Muscle layer of colon (tissue), 2 donors: ENCODE measurements around the gene TSPAN15.
A peak's percentile ranks its signal among the peaks of the same experiment; 100 is the strongest.

Experiments
- H3K27ac ChIP-seq: one replicate; pipeline ENCODE4 v1.7.0; 2013; ENCODE audit warnings: low read depth, mild to moderate bottlenecking, low read length, moderate library complexity
- H3K27me3 ChIP-seq, 2 donors: one replicate each; pipeline ENCODE4 v1.7.0; 2013; ENCODE audit warnings: low read length in 2 of 2, mild to moderate bottlenecking in 2 of 2; ENCODE audit not compliant: insufficient read depth in 2 of 2, control insufficient read depth in 1 of 2
- H3K36me3 ChIP-seq: one replicate; pipeline ENCODE4 v1.7.0; 2013; ENCODE audit warnings: mild to moderate bottlenecking, low read length; ENCODE audit not compliant: insufficient read depth
- H3K4me1 ChIP-seq: one replicate; pipeline ENCODE4 v1.7.0; 2013; ENCODE audit warnings: mild to moderate bottlenecking, low read length; ENCODE audit not compliant: insufficient read depth
- H3K4me3 ChIP-seq, 2 donors: one replicate each; pipeline ENCODE4 v1.7.0; 2013; ENCODE audit warnings: low read length in 2 of 2, low read depth in 1 of 2, mild to moderate bottlenecking in 1 of 2, moderate library complexity in 1 of 2
- H3K9ac ChIP-seq: one replicate; pipeline ENCODE4 v1.7.0; 2013; ENCODE audit warnings: low read length
- H3K9me3 ChIP-seq: one replicate; pipeline ENCODE4 v1.7.0; 2013; ENCODE audit warnings: mild to moderate bottlenecking, low read length
- donor health status: abdominal sarcoma.
- donor health status: Adenocarcinoma of cecum.

TSPAN15 gene

GRCh38 chr10:69460576-69461242 lies 9.4 kb downstream of the TSPAN15 start:
- H3K27ac ChIP-seq, result peak overlapping the region; percentile 71
- no peaks in the 10 kb centered on the region for H3K27me3 ChIP-seq
- no peak overlapping the region for H3K9ac ChIP-seq
- H3K4me3 ChIP-seq, result no peak overlapping the region
- H3K9me3 ChIP-seq, result no peaks in the 10 kb centered on the region
- peaks cover 78% of the 10 kb centered on the region for H3K4me1 ChIP-seq
- peaks cover 9% of the 10 kb centered on the region for H3K36me3 ChIP-seq

- H3K4me1 ChIP-seq, result peaks cover 85% of the 10 kb centered on the region
- no peak overlapping the region for H3K9ac ChIP-seq
- H3K9me3 ChIP-seq, result no peaks in the 10 kb centered on the region
- H3K27me3 ChIP-seq, result no peaks in the 10 kb centered on the region
- H3K4me3 ChIP-seq, result no peak overlapping the region
- peak overlapping the region; percentile 71 for H3K27ac ChIP-seq
- peaks cover 9% of the 10 kb centered on the region for H3K36me3 ChIP-seq
Measured at GRCh38 chr10:69461243-69462025, 10.2 kb downstream of the TSPAN15 start.

- H3K9me3 ChIP-seq, result no peaks in the 10 kb centered on the region
- H3K36me3 ChIP-seq, result peaks cover 4% of the 10 kb centered on the region
- no peak overlapping the region for H3K4me3 ChIP-seq
- H3K4me1 ChIP-seq, result peaks cover 71% of the 10 kb centered on the region
- H3K27ac ChIP-seq, result peak overlapping the region; percentile 45
- H3K27me3 ChIP-seq, result no peaks in the 10 kb centered on the region
- H3K9ac ChIP-seq, result no peak overlapping the region
Measured at GRCh38 chr10:69463886-69464285, 12.6 kb downstream of the TSPAN15 start.

GRCh38 chr10:69464401-69464800 lies 13.1 kb downstream of the TSPAN15 start:
- no peaks in the 10 kb centered on the region for H3K27me3 ChIP-seq
- no peak overlapping the region for H3K4me3 ChIP-seq
- H3K9me3 ChIP-seq, result no peaks in the 10 kb centered on the region
- H3K9ac ChIP-seq, result peak overlapping the region; percentile 1
- H3K36me3 ChIP-seq, result peaks cover 3% of the 10 kb centered on the region
- H3K27ac ChIP-seq, result peak overlapping the region; percentile 45
- peaks cover 66% of the 10 kb centered on the region for H3K4me1 ChIP-seq

- Histone ChIP-seq H3K27ac (peak overlapping the region; percentile 45), H3K27me3 (no peaks in the 10 kb centered on the region), H3K4me3 (no peak overlapping the region), H3K36me3 (no peaks in the 10 kb centered on the region), H3K9me3 (no peaks in the 10 kb centered on the region), H3K4me1 (peaks cover 61% of the 10 kb centered on the region), H3K9ac (peak overlapping the region; percentile 1)
Measured at GRCh38 chr10:69464801-69465401, 13.6 kb downstream of the TSPAN15 start.

- Histone ChIP-seq H3K4me1 (peaks cover 54% of the 10 kb centered on the region), H3K27ac (peak overlapping the region; percentile 45), H3K27me3 (no peaks in the 10 kb centered on the region), H3K4me3 (no peak overlapping the region), H3K9me3 (no peaks in the 10 kb centered on the region), H3K36me3 (no peaks in the 10 kb centered on the region), H3K9ac (peak overlapping the region; percentile 1)
Measured at GRCh38 chr10:69465457-69466157, 14.3 kb downstream of the TSPAN15 start.

GRCh38 chr10:69466158-69466490 lies 14.9 kb downstream of the TSPAN15 start:
- no peaks in the 10 kb centered on the region for H3K27me3 ChIP-seq
- peaks cover 49% of the 10 kb centered on the region for H3K4me1 ChIP-seq
- H3K4me3 ChIP-seq, result no peak overlapping the region
- no peaks in the 10 kb centered on the region for H3K36me3 ChIP-seq
- no peaks in the 10 kb centered on the region for H3K9me3 ChIP-seq
- H3K27ac ChIP-seq, result peak overlapping the region; percentile 45
- H3K9ac ChIP-seq, result no peak overlapping the region

- H3K4me1 ChIP-seq, result peaks cover 44% of the 10 kb centered on the region
- no peaks in the 10 kb centered on the region for H3K36me3 ChIP-seq
- H3K27ac ChIP-seq, result no peak overlapping the region
- H3K9me3 ChIP-seq, result no peaks in the 10 kb centered on the region
- no peaks in the 10 kb centered on the region for H3K27me3 ChIP-seq
- H3K4me3 ChIP-seq, result no peak overlapping the region
- no peak overlapping the region for H3K9ac ChIP-seq
Measured at GRCh38 chr10:69466689-69467088, 15.4 kb downstream of the TSPAN15 start.

- Histone ChIP-seq H3K4me3 (no peak overlapping the region), H3K4me1 (peaks cover 53% of the 10 kb centered on the region), H3K27me3 (no peaks in the 10 kb centered on the region), H3K9ac (no peak overlapping the region), H3K9me3 (no peaks in the 10 kb centered on the region), H3K27ac (no peak overlapping the region), H3K36me3 (no peaks in the 10 kb centered on the region)
Measured at GRCh38 chr10:69467928-69468750, 16.9 kb downstream of the TSPAN15 start.

GRCh38 chr10:69468751-69469089 lies 17.5 kb downstream of the TSPAN15 start:
- H3K27ac ChIP-seq, result no peak overlapping the region
- H3K27me3 ChIP-seq, result no peaks in the 10 kb centered on the region
- H3K36me3 ChIP-seq, result no peaks in the 10 kb centered on the region
- H3K9ac ChIP-seq, result no peak overlapping the region
- no peaks in the 10 kb centered on the region for H3K9me3 ChIP-seq
- peaks cover 53% of the 10 kb centered on the region for H3K4me1 ChIP-seq
- H3K4me3 ChIP-seq, result no peak overlapping the region

GRCh38 chr10:69469976-69470375 lies 18.7 kb downstream of the TSPAN15 start:
- Histone ChIP-seq H3K27ac (no peak overlapping the region), H3K9me3 (no peaks in the 10 kb centered on the region), H3K4me3 (no peak overlapping the region), H3K9ac (no peak overlapping the region), H3K4me1 (peaks cover 53% of the 10 kb centered on the region), H3K36me3 (no peaks in the 10 kb centered on the region), H3K27me3 (no peaks in the 10 kb centered on the region)
